GM23338 (cell line): Measurements from ENCODE around the gene ZNF350.

Experiments
- CTCF ChIP-seq, 2 experiments: fragments of 200-600 bp in 1 of 2; sonication (generic) in 1 of 2; conservative IDR thresholded peaks; 2 replicates each; pipeline versions ENCODE4 v1.5.1 to v1.6.1; 2016 to 2017; ENCODE audit warnings: antibody characterized with exemption in 2 of 2, low read depth in 2 of 2, mild to moderate bottlenecking in 2 of 2, moderate library complexity in 1 of 2
- EZH2 ChIP-seq: fragments of 200-600 bp; sonication (generic); IDR thresholded peaks from one replicate; pipeline ENCODE4 v1.8.0; 2017; ENCODE audit warnings: antibody characterized with exemption, mild to moderate bottlenecking, low read depth; ENCODE audit not compliant: unreplicated experiment
- POLR2AphosphoS5 ChIP-seq: IDR thresholded peaks from 2 replicates; pipeline ENCODE4 v1.6.1; 2016; ENCODE audit warnings: antibody characterized with exemption, low read depth

- TF ChIP-seq CTCF (conservative IDR thresholded peaks at IDR 0.05; ENCODE audit: low read depth in 2 of 2) (no peak), POLR2AphosphoS5 (peak; percentile 55; the same call in 1 of the 2 replicates), EZH2 (no peak)
Measured at GRCh38 chr19:51926426-51926783, 60.2 kb downstream of the ZNF350 start.
